Uterus (tissue), 2 donors: Measurements from ENCODE around the gene MRPL43.

Source experiments
- CTCF ChIP-seq, 4 experiments: fragments of 200-600 bp in 2 of 4; fragments of 450-650 bp in 2 of 4; sonication (generic) in 2 of 4; IDR thresholded peaks; one replicate each; pipeline ENCODE4 v1.5.1; 2016 to 2019; ENCODE audit warnings: antibody characterized with exemption in 4 of 4, mild to moderate bottlenecking in 2 of 4, moderate library complexity in 1 of 4
- POLR2A ChIP-seq, 2 donors: fragments of 450-650 bp; IDR thresholded peaks; one replicate each; pipeline ENCODE4 v1.6.1; 2016; ENCODE audit warnings: antibody characterized with exemption in 2 of 2, mild to moderate bottlenecking in 1 of 2, moderate library complexity in 1 of 2

DNA sequence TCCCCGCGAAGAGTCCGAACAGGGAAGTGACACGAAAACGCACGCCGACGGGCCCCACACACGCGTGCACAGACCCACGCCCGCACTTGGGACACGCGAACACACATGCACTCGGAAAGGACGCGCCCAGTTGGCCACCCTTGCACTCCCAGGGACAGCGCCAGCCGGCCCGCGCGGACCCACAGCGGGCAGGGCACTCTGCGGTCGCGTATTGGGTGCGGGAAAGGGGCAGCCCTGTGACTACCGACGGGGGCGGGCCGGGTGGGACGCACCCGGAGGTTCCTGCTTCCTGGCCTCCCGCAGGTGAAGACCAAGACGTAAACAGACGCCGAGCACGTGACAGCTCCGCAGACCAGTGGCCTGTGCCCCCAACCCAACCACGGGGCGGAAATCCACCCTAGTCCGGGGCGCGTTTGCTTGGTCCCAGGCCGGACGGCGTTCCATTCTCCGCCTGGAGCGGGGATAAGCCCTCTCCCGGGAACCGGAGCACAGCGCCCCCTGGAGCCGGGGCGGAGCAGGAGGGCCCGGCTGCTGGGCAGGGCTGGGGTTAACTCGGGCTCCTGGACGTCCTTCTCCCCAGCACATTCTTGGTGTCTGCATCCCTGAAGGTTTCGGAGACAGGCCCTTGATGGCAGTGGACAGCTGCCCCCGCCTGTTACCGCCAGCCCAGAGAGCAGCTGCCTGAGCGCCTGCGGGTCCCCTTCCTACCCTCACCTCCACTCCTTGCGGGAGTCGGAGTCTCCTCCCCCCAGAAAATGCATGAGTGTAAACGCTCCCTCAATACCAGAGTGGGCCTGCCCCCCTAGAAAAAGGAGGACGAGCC is 10.3 kb upstream of the MRPL43 start:
- TF ChIP-seq CTCF (IDR thresholded peaks at IDR 0.05), result peak; percentile 75 to 89 (median 82)
- TF ChIP-seq POLR2A (IDR thresholded peaks at IDR 0.05), result peak in 1 of 2 donors; percentile 35
